ENCODE results near the gene CD55.

- TF ChIP-seq CTCF (conservative IDR thresholded peaks at IDR 0.05) = no peak
- TF ChIP-seq ZFX (IDR thresholded peaks at IDR 0.05) = no peak
Observed at GRCh38 chr1:207329469-207329868, 8.0 kb downstream of the CD55 start.

All from C4-2B (cell line).